GM18498 (cell line): Measurements from ENCODE around the gene DOK1.

Experiments
- ATAC-seq: cut with Tn5 transposase; IDR thresholded peaks from one replicate; pipeline ENCODE4 v1.9.1; 2021; ENCODE audit warnings: mild to moderate bottlenecking, moderate library complexity; ENCODE audit not compliant: unreplicated experiment

Gene DOK1

GRCh38 chr2:74553892-74554819 is at the start of gene DOK1, which contains the start of gene LOXL3:
Gene DOK1 (plus strand): TSS chr2:74554720. CDS start chr2:74554755, 35 bp downstream.
Gene LOXL3 (minus strand): TSS chr2:74553942. CDS start chr2:74552634, 1,308 bp downstream.
- peak; percentile 61 for ATAC-seq

GRCh38 chr2:74505448-74506246 is 48.9 kb upstream of the DOK1 start:
- ATAC-seq = no peak

GRCh38 chr2:74507145-74507925 is 47.2 kb upstream of the DOK1 start, which contains the start of gene PCGF1:
Gene PCGF1 (minus strand): TSS chr2:74507695. CDS start chr2:74507668, 27 bp downstream.
- ATAC-seq = peak; percentile 85

- peak; percentile 12 for ATAC-seq
Measured at GRCh38 chr2:74507926-74508520, 46.5 kb upstream of the DOK1 start.

- no peak for ATAC-seq
Measured at GRCh38 chr2:74510272-74510671, 44.2 kb upstream of the DOK1 start.

GRCh38 chr2:74511104-74511989 is 43.2 kb upstream of the DOK1 start:
- ATAC-seq = no peak

- ATAC-seq = no peak
Measured at GRCh38 chr2:74512744-74513604, 41.5 kb upstream of the DOK1 start.

- ATAC-seq = no peak
Measured at GRCh38 chr2:74513605-74514367, 40.7 kb upstream of the DOK1 start.

- no peak for ATAC-seq
Measured at GRCh38 chr2:74514368-74515270, 39.9 kb upstream of the DOK1 start, which contains the start of gene TLX2. Gene TLX2 (plus strand): TSS chr2:74514450. CDS start chr2:74514807, 357 bp downstream.

GRCh38 chr2:74515271-74515980 is 39.1 kb upstream of the DOK1 start:
- ATAC-seq = peak; percentile 29

GRCh38 chr2:74515981-74516633 is 38.4 kb upstream of the DOK1 start:
- ATAC-seq = peak; percentile 74

GRCh38 chr2:74516650-74517049 is 37.9 kb upstream of the DOK1 start:
- ATAC-seq = no peak

- no peak for ATAC-seq
Measured at GRCh38 chr2:74522516-74522915, 32.0 kb upstream of the DOK1 start.

- no peak for ATAC-seq
Measured at GRCh38 chr2:74524005-74524404, 30.5 kb upstream of the DOK1 start.

- ATAC-seq = no peak
Measured at GRCh38 chr2:74524955-74525716, 29.4 kb upstream of the DOK1 start.
